Stomach smooth muscle (tissue), 2 donors: ENCODE measurements around the gene TENT5C.

Source experiments
- H3K27ac ChIP-seq: one replicate; pipeline ENCODE4 v1.7.0; 2013; ENCODE audit warnings: mild to moderate bottlenecking, low read length, inconsistent platforms
- H3K27me3 ChIP-seq, 2 donors: one replicate each; pipeline ENCODE4 v1.7.0; 2013; ENCODE audit warnings: low read length in 2 of 2; ENCODE audit not compliant: insufficient read depth in 2 of 2, control insufficient read depth in 1 of 2
- H3K36me3 ChIP-seq, 2 donors: one replicate each; pipeline ENCODE4 v1.7.0; 2013; ENCODE audit warnings: low read length in 2 of 2; ENCODE audit not compliant: control insufficient read depth in 2 of 2, insufficient read depth in 2 of 2
- H3K4me1 ChIP-seq: one replicate; pipeline ENCODE4 v1.7.0; 2013; ENCODE audit warnings: low read length; ENCODE audit not compliant: control insufficient read depth, insufficient read depth
- H3K4me3 ChIP-seq, 2 donors: one replicate each; pipeline ENCODE4 v1.7.0; 2013; ENCODE audit warnings: low read length in 2 of 2
- H3K9ac ChIP-seq, 2 donors: one replicate each; pipeline ENCODE4 v1.7.0; 2013; ENCODE audit warnings: low read length in 2 of 2, mild to moderate bottlenecking in 1 of 2
- H3K9me3 ChIP-seq, 2 donors: one replicate each; pipeline ENCODE4 v1.7.0; 2013; ENCODE audit warnings: low read length in 2 of 2; ENCODE audit not compliant: control insufficient read depth in 2 of 2
- donor health status: healthy.
- donor health status: Pancreatic carcinoma.

TENT5C gene

DNA sequence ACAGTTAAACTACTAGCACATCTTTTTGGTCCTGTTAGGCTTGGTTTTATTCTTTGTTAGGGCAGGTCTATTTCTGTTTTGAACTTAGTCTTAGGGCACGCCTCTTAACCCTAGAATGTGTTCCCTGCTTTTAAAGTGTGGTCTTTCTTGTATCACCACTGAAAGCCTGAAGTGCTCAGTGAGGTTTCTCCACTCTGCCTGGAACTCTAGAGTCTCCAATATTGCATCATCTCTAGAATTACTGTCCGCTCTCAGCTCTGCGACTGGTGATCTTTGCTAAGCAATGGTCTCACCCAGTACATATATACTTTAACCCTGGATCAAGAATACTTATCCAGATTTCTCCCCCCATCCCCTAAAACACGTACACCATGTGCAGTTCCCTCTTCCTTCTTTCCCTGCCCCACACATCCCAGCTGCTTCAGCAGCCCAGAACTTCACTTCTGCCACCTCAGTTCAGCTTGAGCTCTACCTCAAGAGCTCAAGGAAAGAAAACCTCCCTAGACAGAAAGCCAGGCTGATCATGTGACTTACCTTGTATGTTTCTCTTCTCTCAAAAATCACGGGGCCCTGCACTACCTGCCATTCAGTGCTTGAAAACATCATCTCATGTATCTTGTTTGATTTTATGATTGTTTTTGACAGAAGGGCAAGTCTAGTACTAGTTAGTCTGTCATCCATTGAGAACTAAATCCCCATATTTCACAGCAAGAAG is 59.9 kb downstream of the TENT5C start:
- Histone ChIP-seq H3K27ac (no peak overlapping the region), H3K9ac (no peak overlapping the region), H3K4me1 (peaks cover 8% of the 10 kb centered on the region), H3K4me3 (no peak overlapping the region), H3K9me3 (peaks cover 0 to 3% of the 10 kb centered on the region in 2 donors), H3K36me3 (no peaks in the 10 kb centered on the region), H3K27me3 (no peaks in the 10 kb centered on the region)

GRCh38 chr1:117669572-117669971 is 63.7 kb downstream of the TENT5C start:
- peaks cover 21% of the 10 kb centered on the region for H3K4me1 ChIP-seq
- H3K36me3 ChIP-seq, result no peaks in the 10 kb centered on the region
- H3K9ac ChIP-seq, result no peak overlapping the region
- H3K27ac ChIP-seq, result no peak overlapping the region
- no peaks in the 10 kb centered on the region for H3K9me3 ChIP-seq
- H3K4me3 ChIP-seq, result no peak overlapping the region
- H3K27me3 ChIP-seq, result no peaks in the 10 kb centered on the region

GRCh38 chr1:117670976-117671780 is 65.3 kb downstream of the TENT5C start:
- Histone ChIP-seq H3K9ac (no peak overlapping the region), H3K4me1 (peaks cover 21% of the 10 kb centered on the region), H3K36me3 (no peaks in the 10 kb centered on the region)

GRCh38 chr1:117671781-117672501 is 66.1 kb downstream of the TENT5C start:
- Histone ChIP-seq H3K36me3 (no peaks in the 10 kb centered on the region), H3K27me3 (no peaks in the 10 kb centered on the region), H3K9me3 (no peaks in the 10 kb centered on the region), H3K4me3 (peak overlapping the region in 1 of 2 donors; percentile 29), H3K4me1 (peaks cover 21% of the 10 kb centered on the region), H3K27ac (no peak overlapping the region), H3K9ac (no peak overlapping the region)

More at GRCh38 chr1:117670976-117671780, 65.3 kb downstream of the TENT5C start:
- Histone ChIP-seq H3K9me3 (no peaks in the 10 kb centered on the region), H3K4me3 (peak overlapping the region in 1 of 2 donors; percentile 29), H3K27ac (no peak overlapping the region), H3K27me3 (no peaks in the 10 kb centered on the region)

DNA sequence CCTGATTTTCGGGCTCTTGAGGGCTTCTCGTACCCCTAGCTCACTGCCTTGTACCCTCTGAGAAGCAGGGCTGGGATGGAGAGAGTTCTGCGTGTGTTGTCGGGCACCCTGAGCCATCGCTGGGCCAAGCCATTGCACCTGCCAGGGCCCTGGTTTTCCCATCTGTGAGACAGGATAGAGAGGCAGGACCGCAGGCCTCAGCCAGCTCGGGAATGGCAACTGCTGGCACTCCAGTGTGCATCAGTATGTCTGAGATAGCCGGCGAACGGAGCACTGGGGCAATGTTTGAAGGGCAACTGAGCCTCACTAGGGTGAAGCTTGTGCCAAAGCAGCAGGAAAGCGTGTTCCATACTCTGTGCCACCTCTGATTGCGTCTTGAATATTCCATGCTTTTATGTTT is 66.9 kb downstream of the TENT5C start:
- H3K27ac ChIP-seq, result no peak overlapping the region
- H3K27me3 ChIP-seq, result no peaks in the 10 kb centered on the region
- no peak overlapping the region for H3K4me3 ChIP-seq
- peaks cover 21% of the 10 kb centered on the region for H3K4me1 ChIP-seq
- H3K36me3 ChIP-seq, result no peaks in the 10 kb centered on the region
- no peaks in the 10 kb centered on the region for H3K9me3 ChIP-seq
- no peak overlapping the region for H3K9ac ChIP-seq

DNA sequence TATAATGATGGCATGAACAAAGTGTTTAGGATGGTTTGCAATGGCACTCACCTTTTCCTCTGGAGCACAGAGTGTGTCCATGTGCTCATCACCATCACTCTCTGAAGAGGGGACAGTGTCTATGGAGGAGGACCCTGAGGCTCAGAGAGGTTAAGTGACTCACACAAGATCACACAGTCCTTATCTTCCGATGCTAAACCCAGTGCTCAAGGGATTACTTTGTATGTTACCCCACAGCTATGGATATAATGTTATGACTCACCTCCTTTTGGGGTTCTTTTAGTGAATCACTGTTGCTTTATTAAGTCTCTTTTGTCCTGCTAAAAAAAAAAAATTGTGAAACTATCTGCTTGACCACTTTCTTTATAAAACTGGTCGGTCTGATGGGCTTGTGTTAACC is 67.6 kb downstream of the TENT5C start:
- H3K4me1 ChIP-seq, result peaks cover 27% of the 10 kb centered on the region
- H3K9me3 ChIP-seq, result no peaks in the 10 kb centered on the region
- no peak overlapping the region for H3K9ac ChIP-seq
- H3K27me3 ChIP-seq, result no peaks in the 10 kb centered on the region
- no peaks in the 10 kb centered on the region for H3K36me3 ChIP-seq
- H3K4me3 ChIP-seq, result no peak overlapping the region
- H3K27ac ChIP-seq, result no peak overlapping the region

DNA sequence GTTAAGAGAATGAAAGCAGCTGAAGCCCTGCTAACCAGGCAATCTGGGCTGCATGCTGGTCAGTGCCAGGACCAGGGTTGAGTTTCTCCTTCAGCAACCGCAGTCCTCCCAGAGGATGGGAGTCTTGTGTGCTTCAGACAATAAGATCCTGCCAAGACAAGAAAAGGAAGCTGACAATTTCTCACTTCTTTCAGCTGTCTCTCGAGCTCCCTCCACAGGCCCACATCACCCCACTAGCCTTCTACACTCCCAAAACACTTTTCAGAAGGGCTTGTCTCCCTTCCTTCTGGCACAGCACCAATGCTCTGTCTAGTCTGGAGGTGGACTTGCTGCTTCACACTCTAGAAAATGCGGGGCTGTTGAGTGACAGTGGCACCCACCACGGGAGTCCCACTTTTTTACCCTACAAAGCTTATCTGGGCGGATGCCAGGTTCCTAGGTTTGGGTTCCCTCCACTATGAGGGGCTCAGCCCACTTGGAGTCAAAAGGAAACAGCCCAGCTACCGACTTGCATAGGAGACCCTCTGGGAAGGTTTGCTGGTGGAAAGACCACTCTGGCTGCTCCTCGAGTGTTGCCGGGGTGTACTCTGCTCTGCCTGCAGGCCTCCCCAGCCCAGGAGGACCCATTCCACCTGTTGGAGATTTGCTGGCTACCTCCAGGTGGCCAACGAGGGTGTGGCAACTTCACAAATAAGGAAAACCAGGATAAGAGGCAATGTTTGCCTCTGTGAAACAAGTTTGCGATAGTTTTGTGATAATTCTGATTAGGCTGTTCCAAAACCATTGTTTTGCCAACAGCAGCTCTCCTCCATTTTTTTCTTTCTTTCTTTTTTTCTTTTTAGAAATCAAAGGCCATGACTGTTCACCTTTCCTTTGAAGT is 68.9 kb downstream of the TENT5C start:
- H3K9ac ChIP-seq, result no peak overlapping the region
- H3K4me3 ChIP-seq, result no peak overlapping the region
- peaks cover 32% of the 10 kb centered on the region for H3K4me1 ChIP-seq
- no peaks in the 10 kb centered on the region for H3K36me3 ChIP-seq
- no peak overlapping the region for H3K27ac ChIP-seq
- no peaks in the 10 kb centered on the region for H3K27me3 ChIP-seq
- H3K9me3 ChIP-seq, result no peaks in the 10 kb centered on the region

DNA sequence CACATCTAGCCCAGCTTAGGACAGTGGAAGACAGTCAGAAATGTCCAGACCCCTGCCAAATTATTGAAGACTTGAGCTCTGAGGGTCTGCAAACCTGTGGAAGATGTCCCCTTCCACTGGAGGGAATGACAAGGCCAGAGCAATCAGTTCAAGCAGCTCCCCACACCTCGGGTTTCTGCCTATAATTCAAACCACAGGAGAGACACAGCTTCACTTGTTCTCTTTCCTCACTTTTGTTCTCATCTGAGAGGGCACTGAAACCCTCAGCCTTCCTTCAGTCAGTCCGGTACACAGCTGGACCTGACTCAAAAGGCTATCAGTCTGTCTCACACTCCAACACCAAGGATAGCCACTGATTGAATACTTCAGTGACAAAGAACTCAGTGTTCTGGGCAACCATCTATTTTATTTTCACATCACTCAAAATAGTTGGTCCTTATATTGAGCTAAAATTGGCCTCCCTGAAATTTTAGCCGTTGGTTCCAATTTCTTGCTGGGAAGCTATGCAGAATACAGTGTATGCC is 70.1 kb downstream of the TENT5C start:
- no peaks in the 10 kb centered on the region for H3K9me3 ChIP-seq
- H3K27ac ChIP-seq, result no peak overlapping the region
- H3K27me3 ChIP-seq, result no peaks in the 10 kb centered on the region
- no peak overlapping the region for H3K9ac ChIP-seq
- peaks cover 34% of the 10 kb centered on the region for H3K4me1 ChIP-seq
- H3K4me3 ChIP-seq, result no peak overlapping the region
- no peaks in the 10 kb centered on the region for H3K36me3 ChIP-seq

GRCh38 chr1:117676615-117677130 is 70.8 kb downstream of the TENT5C start:
- H3K27me3 ChIP-seq, result no peaks in the 10 kb centered on the region
- no peaks in the 10 kb centered on the region for H3K36me3 ChIP-seq
- H3K4me3 ChIP-seq, result no peak overlapping the region
- H3K4me1 ChIP-seq, result peaks cover 37% of the 10 kb centered on the region
- H3K27ac ChIP-seq, result no peak overlapping the region
- H3K9ac ChIP-seq, result no peak overlapping the region
- H3K9me3 ChIP-seq, result no peaks in the 10 kb centered on the region
